Left lung (tissue), 10 donors: ENCODE measurements around the gene C2orf76. TPM values are rescaled to one million over a fixed set of nuclear protein-coding genes. Genes with fewer than 3 reads are reported as not detected.

ENCODE experiments used
- ATAC-seq: fragments of 200-7000 bp; cut with Tn5 transposase; one replicate; pipeline ENCODE4 v1.9.1; 2020; ENCODE audit warnings: moderate library complexity
- DNase-seq, 4 donors: peaks; one replicate each; pipeline ENCODE4 v3.0.0-alpha.2; 2013 to 2020
- H3K27ac ChIP-seq, 2 donors: fragments of 200-600 bp; sonication (generic) in 1 of 2; one replicate each; pipeline versions ENCODE4 v1.5.0 to v1.8.0; 2020 to 2021
- H3K27me3 ChIP-seq, 2 donors: fragments of 200-600 bp; sonication (generic) in 1 of 2; one replicate each; pipeline versions ENCODE4 v1.5.0 to v1.8.0; 2020 to 2021
- H3K36me3 ChIP-seq, 2 donors: fragments of 200-600 bp; sonication (generic) in 1 of 2; one replicate each; pipeline versions ENCODE4 v1.5.0 to v1.8.0; 2020 to 2021
- H3K4me1 ChIP-seq, 2 donors: fragments of 200-600 bp; one replicate each; pipeline ENCODE4 v1.8.0; 2021
- H3K4me3 ChIP-seq, 2 donors: fragments of 200-600 bp; sonication (generic) in 1 of 2; one replicate each; pipeline versions ENCODE4 v1.5.0 to v1.8.0; 2020 to 2021; ENCODE audit warnings: mild to moderate bottlenecking in 1 of 2
- H3K9me3 ChIP-seq, 2 donors: fragments of 200-600 bp; sonication (generic) in 1 of 2; one replicate each; pipeline versions ENCODE4 v1.5.0 to v1.8.0; 2020 to 2021
- CTCF ChIP-seq, 2 donors: fragments of 200-600 bp; sonication (generic) in 1 of 2; IDR thresholded peaks; one replicate each; pipeline versions ENCODE4 v1.5.0 to v1.8.0; 2021; ENCODE audit warnings: antibody characterized with exemption in 2 of 2
- intact Hi-C, 2 donors: fragments of 100-400 bp; cut with DNase I; formaldehyde crosslinking; loops; one replicate each; pipeline versions ENCODE4 v1.11.2 to v1.14.2; 2022
- polyA plus RNA-seq, 6 donors: library from polyadenylated mRNA; unstranded; fragments of 120-200 nt; gene quantifications; one replicate each; pipeline ENCODE4 v1.2.1, GENCODE V29; 2013; ENCODE audit not compliant: insufficient read length in 6 of 6
- total RNA-seq, 2 donors: library from RNA; stranded (reverse); fragmentation: NEBNext Ultra II Directional; extraction: Animal tissue kit (Norgen Biotek cat#: 25700); gene quantifications; one replicate each; pipeline ENCODE4 v1.2.1, GENCODE V29; 2021
- donor health status: DM: no; HTN: yes; CAD: no.
- donor health status: DM: no; HTN: no; CAD: no.

The C2orf76 gene
- total and polyA plus RNA-seq, 8 donors, result 11.0 to 17.1 (median 16.0) TPM

GRCh38 chr2:119352357-119352756 lies 14.3 kb downstream of the C2orf76 start:
- Histone ChIP-seq H3K4me3 (no peak overlapping the region), H3K27ac (no peak overlapping the region), H3K27me3 (no peaks in the 10 kb centered on the region), H3K4me1 (no peaks in the 10 kb centered on the region), H3K9me3 (no peaks in the 10 kb centered on the region), H3K36me3 (no peaks in the 10 kb centered on the region)
- intact Hi-C loops, result no loop called here
- ATAC-seq (peak; percentile 75), DNase-seq (no peak)
- TF ChIP-seq CTCF (IDR thresholded peaks at IDR 0.05), result no peak

- no peak overlapping the region for H3K4me3 ChIP-seq
- no peaks in the 10 kb centered on the region for H3K9me3 ChIP-seq
- H3K27ac ChIP-seq, result no peak overlapping the region
- intact Hi-C loops, result no loop called here
- ATAC-seq, result no peak
- peak in 1 of 4 donors; percentile 6 for DNase-seq
- H3K4me1 ChIP-seq, result no peaks in the 10 kb centered on the region
- no peaks in the 10 kb centered on the region for H3K27me3 ChIP-seq
- H3K36me3 ChIP-seq, result no peaks in the 10 kb centered on the region
- no peak for TF ChIP-seq CTCF (IDR thresholded peaks at IDR 0.05)
Observed at GRCh38 chr2:119350311-119350998, 16.2 kb downstream of the C2orf76 start.

- Histone ChIP-seq H3K36me3 (no peaks in the 10 kb centered on the region), H3K4me1 (no peaks in the 10 kb centered on the region), H3K4me3 (no peak overlapping the region), H3K9me3 (no peaks in the 10 kb centered on the region), H3K27ac (no peak overlapping the region), H3K27me3 (no peaks in the 10 kb centered on the region)
- TF ChIP-seq CTCF (IDR thresholded peaks at IDR 0.05), result no peak
- ATAC-seq (no peak), DNase-seq (no peak)
- intact Hi-C loops, result no loop called here
Observed at GRCh38 chr2:119349289-119349688, 17.3 kb downstream of the C2orf76 start.

- no peak for DNase-seq
- no peaks in the 10 kb centered on the region for H3K36me3 ChIP-seq
- H3K9me3 ChIP-seq, result no peaks in the 10 kb centered on the region
- no peak overlapping the region for H3K4me3 ChIP-seq
- H3K4me1 ChIP-seq, result no peaks in the 10 kb centered on the region
- intact Hi-C loops, result no loop called here
- ATAC-seq, result no peak
- no peaks in the 10 kb centered on the region for H3K27me3 ChIP-seq
- TF ChIP-seq CTCF (IDR thresholded peaks at IDR 0.05), result no peak
- H3K27ac ChIP-seq, result no peak overlapping the region
Observed at GRCh38 chr2:119341684-119342083, 24.9 kb downstream of the C2orf76 start.

- no peaks in the 10 kb centered on the region for H3K9me3 ChIP-seq
- H3K27me3 ChIP-seq, result no peaks in the 10 kb centered on the region
- H3K36me3 ChIP-seq, result peaks cover 0 to 9% of the 10 kb centered on the region in 2 donors
- DNase-seq (no peak), ATAC-seq (no peak)
- H3K4me1 ChIP-seq, result no peaks in the 10 kb centered on the region
- H3K27ac ChIP-seq, result no peak overlapping the region
- TF ChIP-seq CTCF (IDR thresholded peaks at IDR 0.05), result no peak
- H3K4me3 ChIP-seq, result no peak overlapping the region
- intact Hi-C loops, result no loop called here
Observed at GRCh38 chr2:119339562-119339923, 27.1 kb downstream of the C2orf76 start.
